ENCODE results near the gene TNF. TPM values are rescaled to one million over a fixed set of nuclear protein-coding genes. Genes with fewer than 3 reads are reported as not detected.
A peak's percentile ranks its signal among the peaks of the same experiment; 100 is the strongest.

The TNF gene
- total and polyA plus RNA-seq, 2 of the 13 experiments (the other 11 are each of a cell fraction or from before 2014, with no cell fraction given): not detected

GRCh38 chr6:31620586-31621319 lies 45.4 kb downstream of the TNF start, which contains the start of gene PRRC2A (continued):
- TF ChIP-seq ZNF615 (CRISPR knock-in tag; IDR thresholded peaks at IDR 0.05; ENCODE audit: borderline replicate concordance) (peak; percentile 27; the same call in 1 of the 2 replicates), MEF2D (CRISPR knock-in tag; IDR thresholded peaks at IDR 0.05) (no peak), MBD4 (IDR thresholded peaks at IDR 0.05; ENCODE audit: borderline replicate concordance, low read length) (no peak), ZFY (CRISPR knock-in tag; IDR thresholded peaks at IDR 0.05) (peak; percentile 78), ARID5B (CRISPR knock-in tag; IDR thresholded peaks at IDR 0.05) (peak; percentile 55), HOXA9 (CRISPR knock-in tag; IDR thresholded peaks at IDR 0.05; ENCODE audit: borderline replicate concordance) (0 out of 2 replicates have a peak, but pooled peaks have one; percentile 50), CCDC6 (CRISPR knock-in tag; IDR thresholded peaks at IDR 0.05) (no peak; the same call in 1 of the 2 replicates), TARDBP (CRISPR knock-in tag; IDR thresholded peaks at IDR 0.05) (no peak; the same call in 1 of the 2 replicates), ZNF205 (CRISPR knock-in tag; IDR thresholded peaks at IDR 0.05) (0 out of 2 replicates have a peak, but pooled peaks have one; percentile 25), ZBTB10 (CRISPR knock-in tag; IDR thresholded peaks at IDR 0.05; ENCODE audit: borderline replicate concordance) (peak; percentile 48; the same call in 1 of the 2 replicates), TIGD3 (CRISPR knock-in tag; IDR thresholded peaks at IDR 0.05; ENCODE audit: borderline replicate concordance) (no peak; the same call in 1 of the 2 replicates), PHF21A (CRISPR knock-in tag; IDR thresholded peaks at IDR 0.05) (no peak; the same call in none of the 2 replicates), ZBTB49 (CRISPR knock-in tag; IDR thresholded peaks at IDR 0.05; ENCODE audit: borderline replicate concordance) (no peak), ZNF281 (CRISPR knock-in tag; IDR thresholded peaks at IDR 0.05; ENCODE audit: borderline replicate concordance) (peak; percentile 95)
